ENCODE data around the gene MACROD2. TPM values are rescaled to one million over a fixed set of nuclear protein-coding genes. Genes with fewer than 3 reads are reported as not detected.

MACROD2 gene
- polyA plus RNA-seq, 1 donor from 2014 or later = 23.2 TPM

DNA sequence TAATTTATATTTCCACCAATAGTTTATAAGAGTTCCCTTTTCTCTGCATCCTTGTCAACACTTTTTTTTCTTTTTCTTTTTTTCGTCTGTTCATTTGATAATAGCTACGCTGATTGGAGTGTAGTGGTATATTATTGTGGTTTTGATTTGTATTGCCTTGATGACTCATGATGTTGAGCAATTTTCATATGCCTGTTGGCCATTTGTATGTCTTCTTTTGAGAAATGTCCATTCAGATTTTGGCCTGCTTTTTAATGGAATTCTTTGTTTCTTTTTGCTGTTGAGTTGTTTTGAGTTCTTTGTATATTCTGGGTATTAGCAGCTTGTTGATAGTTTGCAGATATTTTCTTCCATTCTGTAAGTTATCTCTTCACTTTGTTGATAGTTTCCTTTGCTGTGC lies 1804.6 kb downstream of the MACROD2 start:
- Histone ChIP-seq H3K27me3 (ENCODE audit: insufficient read depth, low read depth, low read length) (no peaks in the 10 kb centered on the region), H3K27ac (ENCODE audit: low read length) (no peak overlapping the region), H3K79me2 (replicated peaks; ENCODE audit: insufficient read depth, low read length) (no peaks in the 10 kb centered on the region), H3K9me2 (ENCODE audit: insufficient read depth, low read length) (no peaks in the 10 kb centered on the region), H3K9ac (ENCODE audit: low read length) (no peak overlapping the region), H4K20me1 (ENCODE audit: insufficient read depth) (no peaks in the 10 kb centered on the region), H3K4me2 (ENCODE audit: low read length) (no peak overlapping the region), H3K9me3 (ENCODE audit: low read length) (no peaks in the 10 kb centered on the region), H3K4me3 (ENCODE audit: low read length) (no peak overlapping the region), H2AFZ (ENCODE audit: low read depth, low read length) (no peak overlapping the region), H3K36me3 (ENCODE audit: insufficient read depth, low read length) (no peaks in the 10 kb centered on the region), H3F3A (ENCODE audit: insufficient read depth, low read length, poor library complexity, severe bottlenecking) (peaks cover 4% of the 10 kb centered on the region)
- no peak for TF ChIP-seq MXI1 (conservative IDR thresholded peaks at IDR 0.05; ENCODE audit: poor library complexity, severe bottlenecking)
- no peak for TF ChIP-seq TAF1 (IDR thresholded peaks at IDR 0.05; ENCODE audit: low read depth)
- no peak for TF ChIP-seq EP300 (conservative IDR thresholded peaks at IDR 0.05; ENCODE audit: poor library complexity, severe bottlenecking)
- no peak for TF ChIP-seq SMC3 (conservative IDR thresholded peaks at IDR 0.05; ENCODE audit: poor library complexity)
- no peak for TF ChIP-seq RAD21 (conservative IDR thresholded peaks at IDR 0.05)
- TF ChIP-seq, protein P1, sequence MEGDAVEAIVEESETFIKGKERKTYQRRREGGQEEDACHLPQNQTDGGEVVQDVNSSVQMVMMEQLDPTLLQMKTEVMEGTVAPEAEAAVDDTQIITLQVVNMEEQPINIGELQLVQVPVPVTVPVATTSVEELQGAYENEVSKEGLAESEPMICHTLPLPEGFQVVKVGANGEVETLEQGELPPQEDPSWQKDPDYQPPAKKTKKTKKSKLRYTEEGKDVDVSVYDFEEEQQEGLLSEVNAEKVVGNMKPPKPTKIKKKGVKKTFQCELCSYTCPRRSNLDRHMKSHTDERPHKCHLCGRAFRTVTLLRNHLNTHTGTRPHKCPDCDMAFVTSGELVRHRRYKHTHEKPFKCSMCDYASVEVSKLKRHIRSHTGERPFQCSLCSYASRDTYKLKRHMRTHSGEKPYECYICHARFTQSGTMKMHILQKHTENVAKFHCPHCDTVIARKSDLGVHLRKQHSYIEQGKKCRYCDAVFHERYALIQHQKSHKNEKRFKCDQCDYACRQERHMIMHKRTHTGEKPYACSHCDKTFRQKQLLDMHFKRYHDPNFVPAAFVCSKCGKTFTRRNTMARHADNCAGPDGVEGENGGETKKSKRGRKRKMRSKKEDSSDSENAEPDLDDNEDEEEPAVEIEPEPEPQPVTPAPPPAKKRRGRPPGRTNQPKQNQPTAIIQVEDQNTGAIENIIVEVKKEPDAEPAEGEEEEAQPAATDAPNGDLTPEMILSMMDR (IDR thresholded peaks at IDR 0.05; ENCODE audit: poor library complexity, severe bottlenecking) = no peak
- no peak for TF ChIP-seq POLR2AphosphoS5 (IDR thresholded peaks at IDR 0.05)
- TF ChIP-seq, protein P2, sequence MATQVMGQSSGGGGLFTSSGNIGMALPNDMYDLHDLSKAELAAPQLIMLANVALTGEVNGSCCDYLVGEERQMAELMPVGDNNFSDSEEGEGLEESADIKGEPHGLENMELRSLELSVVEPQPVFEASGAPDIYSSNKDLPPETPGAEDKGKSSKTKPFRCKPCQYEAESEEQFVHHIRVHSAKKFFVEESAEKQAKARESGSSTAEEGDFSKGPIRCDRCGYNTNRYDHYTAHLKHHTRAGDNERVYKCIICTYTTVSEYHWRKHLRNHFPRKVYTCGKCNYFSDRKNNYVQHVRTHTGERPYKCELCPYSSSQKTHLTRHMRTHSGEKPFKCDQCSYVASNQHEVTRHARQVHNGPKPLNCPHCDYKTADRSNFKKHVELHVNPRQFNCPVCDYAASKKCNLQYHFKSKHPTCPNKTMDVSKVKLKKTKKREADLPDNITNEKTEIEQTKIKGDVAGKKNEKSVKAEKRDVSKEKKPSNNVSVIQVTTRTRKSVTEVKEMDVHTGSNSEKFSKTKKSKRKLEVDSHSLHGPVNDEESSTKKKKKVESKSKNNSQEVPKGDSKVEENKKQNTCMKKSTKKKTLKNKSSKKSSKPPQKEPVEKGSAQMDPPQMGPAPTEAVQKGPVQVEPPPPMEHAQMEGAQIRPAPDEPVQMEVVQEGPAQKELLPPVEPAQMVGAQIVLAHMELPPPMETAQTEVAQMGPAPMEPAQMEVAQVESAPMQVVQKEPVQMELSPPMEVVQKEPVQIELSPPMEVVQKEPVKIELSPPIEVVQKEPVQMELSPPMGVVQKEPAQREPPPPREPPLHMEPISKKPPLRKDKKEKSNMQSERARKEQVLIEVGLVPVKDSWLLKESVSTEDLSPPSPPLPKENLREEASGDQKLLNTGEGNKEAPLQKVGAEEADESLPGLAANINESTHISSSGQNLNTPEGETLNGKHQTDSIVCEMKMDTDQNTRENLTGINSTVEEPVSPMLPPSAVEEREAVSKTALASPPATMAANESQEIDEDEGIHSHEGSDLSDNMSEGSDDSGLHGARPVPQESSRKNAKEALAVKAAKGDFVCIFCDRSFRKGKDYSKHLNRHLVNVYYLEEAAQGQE (IDR thresholded peaks at IDR 0.05; ENCODE audit: borderline replicate concordance) = no peak
- no peak for TF ChIP-seq EZH2 (IDR thresholded peaks at IDR 0.05; ENCODE audit: borderline replicate concordance, insufficient read depth, low read length, poor library complexity, severe bottlenecking)

DNA sequence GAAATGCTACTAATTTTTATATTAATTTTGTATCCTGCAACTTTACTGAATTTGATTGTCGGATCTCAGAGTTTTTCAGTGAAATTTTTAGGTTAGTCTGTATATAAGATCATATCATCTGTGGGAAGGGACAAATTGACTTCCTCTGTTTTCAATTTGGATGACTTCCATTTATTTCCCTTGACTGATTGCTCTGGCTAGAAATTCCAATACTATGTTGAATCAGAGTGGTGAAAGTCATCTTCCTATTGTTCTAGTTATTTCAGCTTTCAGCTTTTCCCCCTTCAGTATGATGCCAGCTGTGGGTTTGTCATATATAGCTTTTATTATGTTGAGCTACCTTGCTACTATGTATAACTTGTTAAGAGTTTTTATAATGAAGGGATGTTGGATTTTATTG lies 1806.7 kb downstream of the MACROD2 start:
- Histone ChIP-seq H3K9me3 (ENCODE audit: low read length) (no peaks in the 10 kb centered on the region), H3K27me3 (ENCODE audit: insufficient read depth, low read depth, low read length) (no peaks in the 10 kb centered on the region), H3K9me2 (ENCODE audit: insufficient read depth, low read length) (no peaks in the 10 kb centered on the region), H3K36me3 (ENCODE audit: insufficient read depth, low read length) (no peaks in the 10 kb centered on the region), H3K27ac (ENCODE audit: low read length) (no peak overlapping the region), H3K4me2 (ENCODE audit: low read length) (no peak overlapping the region), H3K79me2 (replicated peaks; ENCODE audit: insufficient read depth, low read length) (no peaks in the 10 kb centered on the region), H3K4me3 (ENCODE audit: low read length) (no peak overlapping the region), H4K20me1 (ENCODE audit: insufficient read depth) (no peaks in the 10 kb centered on the region), H3F3A (ENCODE audit: insufficient read depth, low read length, poor library complexity, severe bottlenecking) (no peaks in the 10 kb centered on the region), H3K9ac (ENCODE audit: low read length) (no peak overlapping the region), H2AFZ (ENCODE audit: low read depth, low read length) (no peak overlapping the region)
- TF ChIP-seq TAF1 (IDR thresholded peaks at IDR 0.05; ENCODE audit: low read depth) = no peak
- no peak for TF ChIP-seq SMC3 (conservative IDR thresholded peaks at IDR 0.05; ENCODE audit: poor library complexity)
- no peak for TF ChIP-seq EP300 (conservative IDR thresholded peaks at IDR 0.05; ENCODE audit: poor library complexity, severe bottlenecking)
- TF ChIP-seq, protein P1 (IDR thresholded peaks at IDR 0.05; ENCODE audit: poor library complexity, severe bottlenecking) = no peak
